Dermis blood vessel endothelial cell (primary cell): Measurements from ENCODE around the gene NPC1. TPM values are rescaled to one million over a fixed set of nuclear protein-coding genes. Genes with fewer than 3 reads are reported as not detected.
A peak's percentile ranks its signal among the peaks of the same experiment; 100 is the strongest.
"Not testable (repeated sequence)": the region's sequence is repeated elsewhere in the genome, so short reads cannot be mapped to it uniquely, and the experiment has no call there.

ENCODE experiments used
- DNase-seq: peaks from one replicate; pipeline ENCODE4 v3.0.0; 2010
- total RNA-seq: library from RNA; depleted of rRNA; stranded (reverse); fragments of >200 nt; gene quantifications from 2 replicates; pipeline ENCODE4 v1.2.3, GENCODE V29; 2014

NPC1 gene
- total RNA-seq, 1 donor from 2014 or later, result 36.4 TPM

DNA sequence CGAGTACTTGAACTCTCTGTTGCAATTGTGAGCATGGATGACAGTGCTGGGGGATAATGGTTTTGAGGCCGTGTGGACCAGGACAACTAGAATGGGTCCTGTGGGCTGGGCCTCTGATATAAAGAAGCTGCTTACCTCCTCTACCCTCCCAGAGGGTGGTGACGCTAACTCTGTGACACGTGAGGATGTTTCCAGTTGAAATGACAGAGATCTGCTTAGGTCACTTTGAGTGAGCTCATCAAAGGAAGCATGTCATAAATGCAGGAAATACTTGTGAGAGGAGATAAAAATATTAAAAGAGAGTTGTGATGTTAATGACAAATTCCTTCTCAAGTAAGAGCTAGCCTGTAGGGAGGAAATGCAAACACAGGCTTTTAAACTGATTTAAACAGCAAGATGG lies 66.6 kb downstream of the NPC1 start:
- peak; percentile 90 for DNase-seq

DNA sequence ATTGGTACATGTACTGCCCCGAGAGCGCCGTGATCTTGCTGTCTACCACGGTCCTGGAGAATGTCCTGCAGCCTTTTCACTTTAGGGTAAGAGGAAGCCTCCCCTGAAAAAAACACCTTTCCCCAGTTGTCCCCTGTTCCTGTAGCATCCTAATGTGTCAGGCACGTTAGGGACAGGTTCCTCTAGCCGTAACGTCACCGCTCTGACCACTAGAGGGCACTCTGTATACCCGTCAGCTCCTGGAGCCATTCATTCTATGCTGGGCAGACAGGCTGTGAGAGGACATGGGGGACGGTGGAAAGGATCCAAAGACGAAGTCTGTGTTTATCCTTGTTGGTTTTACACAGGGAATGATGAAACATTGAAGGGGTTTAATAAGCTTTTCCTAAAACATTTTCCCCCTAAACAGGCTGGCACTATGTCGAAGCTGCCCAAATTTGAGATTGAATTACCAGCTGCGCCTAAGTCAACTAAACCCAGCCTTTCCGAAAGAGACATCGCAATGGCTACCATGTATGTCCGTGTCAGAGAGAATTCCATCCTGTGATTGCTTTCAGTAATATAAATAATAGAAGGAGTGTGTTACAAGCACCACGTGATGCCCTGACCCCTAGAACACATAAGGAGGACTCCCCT lies 70.3 kb downstream of the NPC1 start:
- DNase-seq, result peak; percentile 90

GRCh38 chr18:23512641-23513040 lies 73.7 kb downstream of the NPC1 start:
- DNase-seq, result no peak

GRCh38 chr18:23512216-23512615 lies 74.1 kb downstream of the NPC1 start:
- not testable (repeated sequence) for DNase-seq

DNA sequence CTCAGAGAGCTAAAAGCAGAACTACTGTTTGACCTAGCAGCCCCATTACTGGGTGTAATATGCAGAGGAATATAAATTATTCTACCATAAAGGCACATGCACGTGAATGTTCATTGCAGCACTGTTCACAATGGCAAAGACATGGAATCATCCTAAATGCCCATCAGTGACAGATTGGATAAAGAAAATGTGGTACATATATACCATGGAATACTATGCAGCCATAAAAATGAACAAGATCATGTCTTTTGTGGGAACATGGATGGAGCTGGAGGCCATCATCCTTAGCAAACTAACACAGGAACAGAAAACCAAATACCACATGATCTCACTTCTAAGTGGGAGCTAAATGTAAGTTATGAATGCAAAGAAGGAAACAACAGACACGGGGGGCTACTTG lies 75.4 kb downstream of the NPC1 start:
- DNase-seq, result not testable (repeated sequence)

- no peak for DNase-seq
Observed at GRCh38 chr18:23506393-23506792, 79.9 kb downstream of the NPC1 start.

DNA sequence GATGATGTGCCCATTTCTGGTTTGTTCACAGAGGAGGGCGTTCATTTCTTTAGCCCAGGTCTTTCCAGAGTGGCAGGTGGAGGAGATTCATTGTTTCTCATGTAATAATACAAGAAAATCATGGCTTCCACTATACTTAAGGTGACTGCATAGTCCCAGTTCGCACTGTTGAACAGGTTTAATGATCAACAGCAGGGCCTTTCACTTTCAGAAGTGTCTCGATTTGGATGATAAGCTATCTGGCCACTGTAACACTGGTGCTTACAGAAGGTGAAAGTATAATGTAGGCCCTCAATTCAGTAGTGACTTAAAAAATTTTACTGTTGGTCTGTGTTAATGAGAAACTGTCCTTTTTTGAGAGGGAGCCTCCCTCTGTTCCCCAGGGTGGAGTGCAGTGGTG lies 81.6 kb downstream of the NPC1 start:
- no peak for DNase-seq

DNA sequence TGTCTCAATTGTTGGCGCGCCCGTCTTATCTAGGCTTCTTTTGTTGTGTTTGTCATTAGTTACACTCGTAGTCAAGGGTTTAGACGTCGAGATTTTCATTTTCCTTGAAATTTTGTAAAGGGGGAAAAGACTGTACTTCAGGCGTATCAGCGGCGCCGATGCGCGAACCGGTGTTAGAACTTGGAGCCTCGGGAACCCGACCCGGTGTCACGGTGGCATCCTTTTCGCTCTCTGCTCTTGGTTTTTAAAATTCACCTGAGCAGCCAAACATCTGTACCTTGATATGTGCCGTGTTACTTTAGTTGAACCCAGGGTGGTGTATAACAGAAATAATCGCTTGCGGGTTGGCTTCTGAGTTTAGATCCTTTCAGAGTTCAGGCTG lies 82.4 kb downstream of the NPC1 start:
- DNase-seq, result peak; percentile 26

GRCh38 chr18:23503038-23503962 lies 83.0 kb downstream of the NPC1 start, which contains the start of gene RMC1:
TSS of gene RMC1 (plus strand) at chr18:23503511. CDS start at chr18:23503619, 108 bp downstream.
- peak; percentile 97 for DNase-seq

- no peak for DNase-seq
Observed at GRCh38 chr18:23502516-23503037, 83.7 kb downstream of the NPC1 start.

GRCh38 chr18:23501626-23502025 lies 84.7 kb downstream of the NPC1 start:
- no peak for DNase-seq

GRCh38 chr18:23499291-23499781 lies 87.0 kb downstream of the NPC1 start:
- no peak for DNase-seq

- DNase-seq, result peak; percentile 81
Observed at GRCh38 chr18:23498877-23499276, 87.4 kb downstream of the NPC1 start.

DNA sequence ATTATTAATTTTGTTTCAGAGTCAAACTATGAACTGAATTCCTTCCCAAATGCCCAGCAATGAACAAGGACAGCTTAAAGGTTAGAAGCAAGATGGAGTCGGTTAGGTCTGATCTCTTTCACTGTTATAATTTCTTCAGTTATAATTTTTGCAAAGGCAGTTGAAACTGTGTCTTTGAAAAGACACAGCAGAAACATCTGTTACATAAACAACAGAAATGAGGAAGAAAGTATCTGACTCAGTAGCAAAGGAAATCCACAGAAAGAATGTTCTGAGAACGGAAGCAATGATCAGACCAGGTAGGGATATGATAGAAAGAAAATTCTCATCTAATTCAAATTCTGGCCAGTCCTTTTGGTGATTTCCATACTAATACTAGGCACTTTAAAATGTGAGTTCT lies 88.2 kb downstream of the NPC1 start:
- DNase-seq, result no peak

DNA sequence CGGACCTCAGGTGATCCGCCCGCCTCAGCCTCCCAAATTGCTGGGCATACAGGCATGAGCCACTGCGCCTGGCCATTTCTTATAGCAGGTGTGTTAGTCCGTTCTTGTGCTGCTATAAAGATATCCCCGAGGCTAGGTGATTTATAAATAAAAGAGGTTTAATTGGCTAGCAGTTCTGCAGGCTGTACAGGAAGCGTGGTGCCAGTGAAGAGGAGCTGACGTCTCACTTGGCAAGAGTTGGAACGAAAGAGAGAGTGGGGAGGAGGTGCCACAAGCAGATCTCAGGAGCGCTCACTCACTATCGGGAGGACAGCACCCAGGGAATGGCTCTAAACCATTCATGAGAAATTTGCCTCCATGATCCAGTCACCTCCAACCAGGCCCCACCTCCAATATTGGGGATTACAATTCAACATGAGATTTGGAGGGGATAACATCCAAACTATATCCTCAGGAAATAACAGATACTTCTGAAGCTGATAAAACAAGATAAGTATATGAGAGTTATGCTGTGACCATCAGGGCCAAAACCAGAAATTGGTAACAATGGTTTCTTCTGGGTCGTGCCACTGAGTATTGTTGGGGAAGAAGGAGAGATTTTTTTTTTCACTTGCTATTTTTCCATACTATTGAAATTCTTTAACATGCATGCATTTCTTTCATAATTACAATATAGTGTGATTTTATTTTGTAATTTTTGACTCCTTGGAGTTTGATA lies 90.4 kb downstream of the NPC1 start:
- DNase-seq, result no peak

DNA sequence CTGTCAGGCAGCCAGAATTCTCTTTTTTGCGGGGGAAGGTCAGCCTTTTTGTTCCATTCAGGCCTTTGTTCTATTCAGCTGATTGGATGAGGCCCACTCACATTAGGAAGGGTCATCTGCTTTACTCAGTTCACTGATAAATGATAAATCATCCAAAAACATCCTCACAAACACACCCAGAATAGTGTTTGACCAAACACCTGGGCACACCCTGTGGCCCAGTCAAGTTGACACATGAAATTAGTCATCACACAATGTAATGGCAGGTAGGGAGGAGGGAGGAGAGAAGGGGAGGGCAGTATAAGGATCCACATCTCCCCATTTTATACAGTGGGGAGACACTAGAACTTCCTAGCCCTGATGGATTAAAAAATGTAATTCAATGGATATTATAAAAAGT lies 91.3 kb downstream of the NPC1 start:
- DNase-seq, result no peak

DNA sequence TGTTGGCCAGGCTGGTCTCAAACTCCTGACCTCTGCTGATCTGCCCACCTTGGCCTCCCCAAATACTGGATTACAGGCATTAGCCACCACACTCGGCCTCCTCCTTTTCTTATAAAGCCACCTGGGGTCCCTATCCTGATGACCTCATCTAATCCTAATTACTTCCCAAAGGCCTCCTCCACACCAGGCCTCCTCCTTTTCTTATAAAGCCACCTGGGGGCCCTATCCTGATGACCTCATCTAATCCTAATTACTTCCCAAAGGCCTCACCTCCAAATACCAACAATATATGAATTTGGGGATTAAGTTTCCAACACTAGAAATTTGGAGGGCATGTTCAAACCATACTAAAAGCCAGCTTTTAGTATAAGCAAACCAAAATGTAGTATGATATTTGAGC lies 92.7 kb downstream of the NPC1 start:
- DNase-seq, result no peak

- not testable (repeated sequence) for DNase-seq
Observed at GRCh38 chr18:23489586-23489985, 96.7 kb downstream of the NPC1 start.

- peak; percentile 60 for DNase-seq
Observed at GRCh38 chr18:23487738-23488570, 98.4 kb downstream of the NPC1 start.

GRCh38 chr18:23485386-23485785 lies 100.9 kb downstream of the NPC1 start:
- no peak for DNase-seq

DNA sequence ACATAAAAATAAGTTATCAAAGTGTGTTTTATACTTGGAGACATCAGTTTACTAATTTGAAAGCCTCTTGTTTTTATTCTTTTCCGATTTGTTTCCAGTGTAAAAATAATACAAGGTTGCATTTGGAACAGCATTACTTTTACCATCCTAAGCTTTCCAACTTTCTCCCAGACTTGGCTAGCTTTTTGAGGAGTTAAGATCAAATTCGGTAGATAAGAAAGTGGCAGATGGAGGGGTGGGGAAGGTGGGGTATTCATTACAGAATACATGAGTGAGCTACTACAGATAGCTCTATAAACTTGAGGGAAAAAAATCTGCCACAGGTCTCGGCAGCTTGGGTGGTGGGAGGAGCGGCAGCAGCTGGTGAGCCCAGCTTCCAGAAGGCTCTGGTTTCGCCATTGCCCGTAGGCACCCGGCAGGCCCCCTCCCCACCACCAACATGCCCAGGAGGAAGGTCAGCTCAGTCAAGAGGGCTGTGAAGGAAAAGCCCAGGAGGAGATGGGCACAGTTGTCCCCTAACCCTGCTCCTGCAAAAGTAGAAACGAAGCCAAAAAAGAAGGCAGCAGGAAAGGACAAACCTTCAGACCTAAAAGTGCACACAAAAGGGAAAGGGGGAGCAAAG lies 101.6 kb downstream of the NPC1 start:
- no peak for DNase-seq
